ENCODE results near the gene MCL1.

DNA sequence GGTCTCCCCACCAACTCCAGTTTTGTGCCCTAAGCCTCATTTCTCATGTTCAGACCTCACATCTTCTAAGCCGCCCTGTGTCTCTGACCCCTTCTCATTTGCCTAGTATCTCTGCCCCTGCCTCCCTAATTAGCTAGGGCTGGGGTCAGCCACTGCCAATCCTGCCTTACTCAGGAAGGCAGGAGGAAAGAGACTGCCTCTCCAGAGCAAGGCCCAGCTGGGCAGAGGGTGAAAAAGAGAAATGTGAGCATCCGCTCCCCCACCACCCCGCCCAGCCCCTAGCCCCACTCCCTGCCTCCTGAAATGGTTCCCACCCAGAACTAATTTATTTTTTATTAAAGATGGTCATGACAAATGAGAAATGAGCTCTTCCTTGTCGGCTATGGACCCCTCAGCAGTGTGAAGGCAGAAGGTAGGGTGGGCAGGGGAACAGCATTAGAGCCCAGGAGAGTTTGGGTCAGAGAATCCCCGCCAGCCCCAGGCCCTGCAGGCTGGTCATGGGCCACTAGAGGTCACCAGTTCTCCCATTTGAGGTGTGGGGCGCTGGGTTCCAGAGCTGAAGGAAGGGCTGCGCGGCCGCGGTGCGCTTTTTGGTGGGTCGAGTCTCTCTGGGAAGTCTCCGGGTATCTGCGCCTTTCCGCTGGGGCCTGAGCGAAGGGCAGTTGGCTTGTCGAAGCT lies 18.7 kb downstream of the MCL1 start:
- TF ChIP-seq, protein P1, sequence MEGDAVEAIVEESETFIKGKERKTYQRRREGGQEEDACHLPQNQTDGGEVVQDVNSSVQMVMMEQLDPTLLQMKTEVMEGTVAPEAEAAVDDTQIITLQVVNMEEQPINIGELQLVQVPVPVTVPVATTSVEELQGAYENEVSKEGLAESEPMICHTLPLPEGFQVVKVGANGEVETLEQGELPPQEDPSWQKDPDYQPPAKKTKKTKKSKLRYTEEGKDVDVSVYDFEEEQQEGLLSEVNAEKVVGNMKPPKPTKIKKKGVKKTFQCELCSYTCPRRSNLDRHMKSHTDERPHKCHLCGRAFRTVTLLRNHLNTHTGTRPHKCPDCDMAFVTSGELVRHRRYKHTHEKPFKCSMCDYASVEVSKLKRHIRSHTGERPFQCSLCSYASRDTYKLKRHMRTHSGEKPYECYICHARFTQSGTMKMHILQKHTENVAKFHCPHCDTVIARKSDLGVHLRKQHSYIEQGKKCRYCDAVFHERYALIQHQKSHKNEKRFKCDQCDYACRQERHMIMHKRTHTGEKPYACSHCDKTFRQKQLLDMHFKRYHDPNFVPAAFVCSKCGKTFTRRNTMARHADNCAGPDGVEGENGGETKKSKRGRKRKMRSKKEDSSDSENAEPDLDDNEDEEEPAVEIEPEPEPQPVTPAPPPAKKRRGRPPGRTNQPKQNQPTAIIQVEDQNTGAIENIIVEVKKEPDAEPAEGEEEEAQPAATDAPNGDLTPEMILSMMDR (conservative IDR thresholded peaks at IDR 0.05; ENCODE audit: low read depth, low read length): peak; percentile 88
- no peak for TF ChIP-seq EZH2 (IDR thresholded peaks at IDR 0.05; ENCODE audit: borderline replicate concordance, low read depth, low read length, poor library complexity, severe bottlenecking)

All from A673 (cell line).